Breast epithelium (tissue), 3 donors: ENCODE data around the gene SPSB3.

ENCODE experiments used
- CTCF ChIP-seq, 3 donors: fragments of 450-650 bp; IDR thresholded peaks; one replicate each; pipeline ENCODE4 v1.5.1; 2016 to 2017; ENCODE audit warnings: antibody characterized with exemption in 3 of 3, mild to moderate bottlenecking in 3 of 3, moderate library complexity in 3 of 3
- POLR2AphosphoS5 ChIP-seq, 3 donors: sonication (generic); formaldehyde crosslinking; IDR thresholded peaks; one replicate each; pipeline ENCODE4 v1.6.1; 2017; ENCODE audit warnings: antibody characterized with exemption in 3 of 3

- TF ChIP-seq CTCF (IDR thresholded peaks at IDR 0.05) (no peak), POLR2AphosphoS5 (IDR thresholded peaks at IDR 0.05) (no peak)
These were observed 24.5 kb downstream of the SPSB3 start for GRCh38 chr16:1757714-1758461.
